Skin of body (tissue), 2 donors: ENCODE data around the gene DPP9. TPM values are rescaled to one million over a fixed set of nuclear protein-coding genes. Genes with fewer than 3 reads are reported as not detected.
A peak's percentile ranks its signal among the peaks of the same experiment; 100 is the strongest.

ENCODE experiments used
- DNase-seq: peaks from one replicate; lab custom pipeline; 2025; lab: John Stamatoyannopoulos, UW
- total RNA-seq: library from RNA; depleted of rRNA; stranded (reverse); fragments of >200 nt; gene quantifications from one replicate; pipeline ENCODE4 v1.2.3, GENCODE V29; 2014

Gene DPP9
- total RNA-seq, 1 donor from 2014 or later: 15.6 TPM

GRCh38 chr19:4657835-4658234 lies 65.8 kb downstream of the DPP9 start:
- DNase-seq: no peak

GRCh38 chr19:4657262-4657661 lies 66.4 kb downstream of the DPP9 start:
- no peak for DNase-seq

- DNase-seq: no peak
These were observed 67.5 kb downstream of the DPP9 start for GRCh38 chr19:4656102-4656501.

- DNase-seq: no peak
These were observed 68.9 kb downstream of the DPP9 start for GRCh38 chr19:4654437-4655361.

- DNase-seq: no peak
These were observed 69.7 kb downstream of the DPP9 start for GRCh38 chr19:4653793-4654436.

GRCh38 chr19:4652075-4652474 lies 71.6 kb downstream of the DPP9 start:
- no peak for DNase-seq

- DNase-seq: no peak
These were observed 73.5 kb downstream of the DPP9 start for GRCh38 chr19:4650159-4650558.

GRCh38 chr19:4649392-4650047 lies 74.1 kb downstream of the DPP9 start:
- DNase-seq: no peak

GRCh38 chr19:4647676-4648644 lies 75.7 kb downstream of the DPP9 start:
- DNase-seq: no peak

GRCh38 chr19:4645718-4646117 lies 77.9 kb downstream of the DPP9 start:
- no peak for DNase-seq

- no peak for DNase-seq
These were observed 81.0 kb downstream of the DPP9 start for GRCh38 chr19:4642625-4643024.

GRCh38 chr19:4641132-4641531 lies 82.5 kb downstream of the DPP9 start:
- DNase-seq: no peak

- no peak for DNase-seq
These were observed 83.2 kb downstream of the DPP9 start for GRCh38 chr19:4640247-4641000.

GRCh38 chr19:4639531-4640246 lies 84.0 kb downstream of the DPP9 start:
- no peak for DNase-seq

GRCh38 chr19:4638828-4639530 lies 84.7 kb downstream of the DPP9 start, which contains the start of gene TNFAIP8L1:
TNFAIP8L1 (plus strand) TSS chr19:4639516; CDS start chr19:4651870, 12,354 bp downstream.
- peak; percentile 96 for DNase-seq

- no peak for DNase-seq
These were observed 85.3 kb downstream of the DPP9 start for GRCh38 chr19:4638317-4638716.

- DNase-seq: no peak
These were observed 86.9 kb downstream of the DPP9 start for GRCh38 chr19:4636761-4637160.

GRCh38 chr19:4636151-4636717 lies 87.4 kb downstream of the DPP9 start:
- peak; percentile 27 for DNase-seq

- DNase-seq: no peak
These were observed 87.9 kb downstream of the DPP9 start for GRCh38 chr19:4635754-4636116.
